Upper lobe of right lung (tissue), 1 donor: ENCODE results near the gene VAMP2. TPM values are rescaled to one million over a fixed set of nuclear protein-coding genes. Genes with fewer than 3 reads are reported as not detected.

ENCODE experiments used
- ATAC-seq: fragments of 200-7000 bp; cut with Tn5 transposase; one replicate; pipeline ENCODE4 v1.9.1; 2020; ENCODE audit warnings: mild to moderate bottlenecking, moderate library complexity
- DNase-seq: peaks from one replicate; pipeline ENCODE4 v3.0.0-alpha.2; 2020
- H3K27ac ChIP-seq: fragments of 200-600 bp; one replicate; pipeline ENCODE4 v1.8.0; 2022
- H3K27me3 ChIP-seq: fragments of 200-600 bp; one replicate; pipeline ENCODE4 v1.8.0; 2022; ENCODE audit warnings: mild to moderate bottlenecking
- H3K36me3 ChIP-seq: fragments of 200-600 bp; one replicate; pipeline ENCODE4 v1.8.0; 2022
- H3K4me1 ChIP-seq: fragments of 200-600 bp; one replicate; pipeline ENCODE4 v1.8.0; 2022
- H3K4me3 ChIP-seq: fragments of 200-600 bp; one replicate; pipeline ENCODE4 v1.8.0; 2022; ENCODE audit warnings: mild to moderate bottlenecking
- H3K9me3 ChIP-seq: fragments of 200-600 bp; one replicate; pipeline ENCODE4 v1.8.0; 2022
- CTCF ChIP-seq: fragments of 200-600 bp; IDR thresholded peaks from one replicate; pipeline ENCODE4 v1.8.0; 2022; ENCODE audit warnings: antibody characterized with exemption
- intact Hi-C: fragments of 100-400 bp; cut with DNase I; formaldehyde crosslinking; loops from one replicate; pipeline ENCODE4 v1.11.0; 2022
- total RNA-seq: library from RNA; stranded (reverse); fragmentation: NEBNext Ultra II Directional; extraction: Animal tissue kit (Norgen Biotek cat#: 25700); gene quantifications from one replicate; pipeline ENCODE4 v1.2.1, GENCODE V29; 2021
- donor health status: DM: no; HTN: yes; CAD: no; lungs with severe emphysema.

Gene VAMP2
- total RNA-seq, 1 donor from 2014 or later, result 78.1 TPM

- H3K4me1 ChIP-seq, result peaks cover 34% of the 10 kb centered on the region
- H3K9me3 ChIP-seq, result no peaks in the 10 kb centered on the region
- H3K27ac ChIP-seq, result peak overlapping the region; percentile 100
- intact Hi-C loops, result no loop called here
- DNase-seq (peak; percentile 95), ATAC-seq (peak; percentile 49)
- peaks cover 57% of the 10 kb centered on the region for H3K36me3 ChIP-seq
- H3K27me3 ChIP-seq, result no peaks in the 10 kb centered on the region
- H3K4me3 ChIP-seq, result peak overlapping the region; percentile 85
- TF ChIP-seq CTCF, result no peak
These were observed 11.6 kb downstream of the VAMP2 start for GRCh38 chr17:8151120-8151640.

DNA sequence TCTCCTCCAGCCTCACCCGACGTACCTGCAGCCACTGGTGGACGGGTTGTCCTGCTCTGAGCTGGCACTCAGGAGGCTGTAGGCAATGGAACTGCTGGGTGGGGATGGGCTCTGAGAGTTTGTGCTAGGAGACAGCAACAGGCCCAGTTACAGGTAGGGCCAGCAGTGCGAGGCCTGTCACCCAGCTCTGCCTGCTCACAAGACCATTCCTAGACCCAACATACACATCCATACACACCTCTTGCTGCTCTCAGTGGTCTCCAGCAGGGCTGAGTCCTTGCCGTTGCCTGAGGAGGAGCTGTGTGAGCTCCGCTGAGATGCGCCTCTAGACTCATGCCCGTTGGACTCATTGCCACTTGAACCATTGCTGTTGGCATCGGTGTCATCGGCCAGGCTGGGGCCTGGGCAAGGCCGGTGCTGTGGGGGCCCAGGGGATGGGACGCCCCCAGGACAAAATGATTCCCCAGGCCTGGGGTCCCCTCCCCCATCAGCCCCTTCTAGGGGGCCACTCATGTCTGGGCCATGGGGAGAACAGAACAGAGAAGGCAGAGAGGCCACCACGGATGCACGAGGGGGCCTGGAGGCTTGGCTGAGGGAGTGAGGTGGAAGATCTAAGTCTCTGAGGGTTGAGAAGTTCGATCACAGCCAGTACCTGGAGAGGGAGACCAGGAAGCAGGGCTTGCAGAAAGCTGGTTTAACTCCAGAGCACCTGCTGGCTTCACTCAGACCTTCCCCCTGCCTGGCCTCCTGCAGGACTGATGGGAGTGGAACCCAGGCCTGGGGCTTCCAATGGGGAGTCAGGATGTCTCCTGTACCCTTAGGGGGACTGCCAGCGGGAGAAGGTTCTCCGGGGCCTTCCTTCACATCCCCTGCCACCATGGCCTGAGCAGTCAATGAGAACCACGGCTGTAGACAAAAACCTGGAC lies 12.3 kb downstream of the VAMP2 start:
- Histone ChIP-seq H3K36me3 (peaks cover 64% of the 10 kb centered on the region), H3K4me3 (peak overlapping the region; percentile 85), H3K9me3 (no peaks in the 10 kb centered on the region), H3K27ac (peak overlapping the region; percentile 100), H3K4me1 (peaks cover 34% of the 10 kb centered on the region), H3K27me3 (no peaks in the 10 kb centered on the region)
- DNase-seq (peak; percentile 65), ATAC-seq (no peak)
- TF ChIP-seq CTCF, result no peak
- intact Hi-C loops, result no loop called here

- no peak for TF ChIP-seq CTCF
- Histone ChIP-seq H3K4me3 (no peak overlapping the region), H3K27me3 (no peaks in the 10 kb centered on the region), H3K4me1 (peaks cover 34% of the 10 kb centered on the region), H3K27ac (peak overlapping the region; percentile 100), H3K9me3 (no peaks in the 10 kb centered on the region), H3K36me3 (peaks cover 73% of the 10 kb centered on the region)
- intact Hi-C loops, result no loop called here
- DNase-seq (no peak), ATAC-seq (no peak)
These were observed 13.1 kb downstream of the VAMP2 start for GRCh38 chr17:8149419-8150193.

- ATAC-seq (no peak), DNase-seq (peak; percentile 51)
- H3K36me3 ChIP-seq, result peaks cover 83% of the 10 kb centered on the region
- H3K27ac ChIP-seq, result no peak overlapping the region
- intact Hi-C loops, result no loop called here
- TF ChIP-seq CTCF, result no peak
- no peaks in the 10 kb centered on the region for H3K9me3 ChIP-seq
- no peak overlapping the region for H3K4me3 ChIP-seq
- peaks cover 29% of the 10 kb centered on the region for H3K4me1 ChIP-seq
- no peaks in the 10 kb centered on the region for H3K27me3 ChIP-seq
These were observed 14.2 kb downstream of the VAMP2 start for GRCh38 chr17:8148560-8148959.

DNA sequence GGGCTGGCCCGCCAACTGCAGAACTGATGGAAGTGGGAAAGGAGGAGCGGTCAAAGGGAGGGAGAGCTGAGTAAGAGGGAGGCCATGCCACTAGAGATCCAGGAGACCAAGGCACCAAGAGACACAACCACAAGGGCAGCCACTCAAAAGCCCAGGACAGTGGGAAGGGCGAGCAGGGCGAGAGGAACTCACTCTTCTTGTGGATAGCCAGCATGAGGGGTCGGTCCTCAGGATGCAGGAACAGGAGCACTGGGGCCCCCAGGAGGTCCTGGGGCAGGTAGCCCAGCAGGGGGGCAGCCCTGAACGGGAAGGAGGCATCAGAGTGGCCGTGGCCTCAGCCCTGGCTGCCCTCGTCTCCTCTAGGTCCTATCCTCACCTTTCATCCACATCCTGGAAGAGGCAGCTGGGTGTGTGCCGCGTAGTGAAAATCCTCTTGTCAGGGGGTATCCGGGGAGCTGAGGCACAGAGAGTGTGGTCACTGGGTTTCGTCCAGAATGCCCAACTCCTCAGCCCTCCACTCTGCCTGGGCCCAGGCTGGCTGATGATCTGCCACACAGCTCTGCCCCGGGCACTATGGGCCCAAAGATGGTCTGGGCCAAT lies 14.8 kb downstream of the VAMP2 start:
- Histone ChIP-seq H3K27me3 (no peaks in the 10 kb centered on the region), H3K4me1 (peaks cover 23% of the 10 kb centered on the region), H3K36me3 (peaks cover 85% of the 10 kb centered on the region), H3K9me3 (no peaks in the 10 kb centered on the region), H3K27ac (peak overlapping the region; percentile 24), H3K4me3 (no peak overlapping the region)
- ATAC-seq, result no peak
- intact Hi-C loops, result no loop called here
- no peak for DNase-seq
- no peak for TF ChIP-seq CTCF
